Type B pancreatic cell (in vitro differentiated cells): ENCODE results near the gene CPB1. TPM values are rescaled to one million over a fixed set of nuclear protein-coding genes. Genes with fewer than 3 reads are reported as not detected.

Experiments
- DNase-seq: peaks from one replicate; pipeline ENCODE4 v3.0.0; 2021; ENCODE audit warnings: mixed read lengths; ENCODE audit not compliant: unreplicated experiment; ENCODE audit errors: extremely low spot score
- H3K27ac Mint-ChIP-seq: 2 replicates; pipeline ENCODE4 v1.8.0; 2021; ENCODE audit warnings: mild to moderate bottlenecking, mixed read lengths
- H3K27me3 Mint-ChIP-seq: 2 replicates; pipeline ENCODE4 v1.8.0; 2021; ENCODE audit warnings: mixed read lengths
- H3K36me3 Mint-ChIP-seq: 2 replicates; pipeline ENCODE4 v1.8.0; 2021; ENCODE audit warnings: mixed read lengths
- H3K4me1 Mint-ChIP-seq: one replicate; pipeline ENCODE4 v1.8.0; 2021; ENCODE audit warnings: mixed read lengths; ENCODE audit not compliant: unreplicated experiment
- H3K4me3 Mint-ChIP-seq: 2 replicates; pipeline ENCODE4 v1.8.0; 2021; ENCODE audit warnings: mild to moderate bottlenecking, mixed read lengths
- H3K9me3 Mint-ChIP-seq: 2 replicates; pipeline ENCODE4 v1.8.0; 2021; ENCODE audit warnings: mixed read lengths
- CTCF ChIP-seq: fragments of 200-600 bp; sonication (generic); conservative IDR thresholded peaks from 2 replicates; pipeline ENCODE4 v1.5.0; 2021; ENCODE audit warnings: antibody characterized with exemption, mild to moderate bottlenecking
- total RNA-seq: library from RNA; stranded (reverse); gene quantifications from 2 replicates; pipeline ENCODE4 v1.2.1, GENCODE V29; 2021; ENCODE audit warnings: low replicate concordance

Gene CPB1
- total RNA-seq, 1 donor from 2014 or later, result 0.56 TPM

DNA sequence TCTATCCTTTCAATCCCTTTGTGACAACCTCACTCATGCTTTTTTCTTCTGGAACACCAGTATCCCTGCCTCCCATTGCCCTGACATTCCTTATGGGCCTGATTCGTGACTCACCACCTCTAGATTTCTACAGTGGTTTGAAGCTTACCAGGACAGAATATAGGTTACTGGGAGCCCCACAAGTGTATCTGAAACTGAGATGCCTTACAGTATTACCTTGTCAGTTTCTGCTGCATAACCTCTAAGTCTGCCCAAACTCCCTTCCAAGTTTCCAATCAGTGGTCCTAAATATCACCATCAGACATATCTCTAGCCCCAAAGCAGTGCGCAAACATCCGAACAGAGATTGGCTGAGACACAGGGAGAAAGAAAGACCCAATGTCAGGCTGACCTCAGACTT is 5.6 kb downstream of the CPB1 start:
- no peak overlapping the region for H3K27ac Mint-ChIP-seq
- H3K27me3 Mint-ChIP-seq, result peaks cover 22% of the 10 kb centered on the region
- no peaks in the 10 kb centered on the region for H3K9me3 Mint-ChIP-seq
- no peaks in the 10 kb centered on the region for H3K36me3 Mint-ChIP-seq
- no peak for TF ChIP-seq CTCF
- peaks cover 19% of the 10 kb centered on the region for H3K4me1 Mint-ChIP-seq
- no peak overlapping the region for H3K4me3 Mint-ChIP-seq
- DNase-seq, result no peak

DNA sequence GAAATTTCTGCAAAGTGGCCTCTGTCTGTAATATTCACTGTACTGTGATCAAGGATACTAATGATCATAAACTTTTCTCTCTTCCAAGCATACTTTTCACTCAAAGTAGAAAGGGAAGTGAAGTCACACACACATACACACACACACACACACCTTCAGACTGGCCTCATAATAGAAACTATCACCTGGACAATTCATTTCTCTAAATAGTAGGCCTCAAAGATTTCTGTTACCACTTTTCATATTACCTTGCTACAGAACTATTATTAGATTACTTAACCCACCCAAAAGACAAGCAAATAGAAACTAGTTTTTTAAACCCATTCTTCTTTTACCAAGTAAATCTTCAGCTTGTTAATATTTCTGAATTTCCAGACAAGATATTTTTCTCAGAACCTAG is 12.2 kb downstream of the CPB1 start:
- Mint-ChIP-seq H3K27ac (no peak overlapping the region), H3K4me3 (no peak overlapping the region), H3K27me3 (peaks cover 5% of the 10 kb centered on the region), H3K4me1 (no peaks in the 10 kb centered on the region), H3K36me3 (no peaks in the 10 kb centered on the region), H3K9me3 (no peaks in the 10 kb centered on the region)
- TF ChIP-seq CTCF, result no peak
- DNase-seq, result no peak

GRCh38 chr3:148840451-148840850 is 12.8 kb downstream of the CPB1 start:
- no peak for TF ChIP-seq CTCF
- Mint-ChIP-seq H3K9me3 (no peaks in the 10 kb centered on the region), H3K36me3 (no peaks in the 10 kb centered on the region), H3K4me3 (no peak overlapping the region), H3K27me3 (no peaks in the 10 kb centered on the region), H3K4me1 (no peaks in the 10 kb centered on the region), H3K27ac (no peak overlapping the region)
- no peak for DNase-seq

GRCh38 chr3:148845756-148846395 is 18.3 kb downstream of the CPB1 start:
- H3K36me3 Mint-ChIP-seq, result no peaks in the 10 kb centered on the region
- no peak for DNase-seq
- H3K4me3 Mint-ChIP-seq, result no peak overlapping the region
- H3K9me3 Mint-ChIP-seq, result no peaks in the 10 kb centered on the region
- H3K27me3 Mint-ChIP-seq, result no peaks in the 10 kb centered on the region
- H3K27ac Mint-ChIP-seq, result no peak overlapping the region
- H3K4me1 Mint-ChIP-seq, result no peaks in the 10 kb centered on the region
- no peak for TF ChIP-seq CTCF

GRCh38 chr3:148847351-148847750 is 19.7 kb downstream of the CPB1 start:
- Mint-ChIP-seq H3K36me3 (no peaks in the 10 kb centered on the region), H3K27me3 (peaks cover 4% of the 10 kb centered on the region), H3K27ac (no peak overlapping the region), H3K4me3 (no peak overlapping the region), H3K4me1 (no peaks in the 10 kb centered on the region), H3K9me3 (no peaks in the 10 kb centered on the region)
- no peak for DNase-seq
- no peak for TF ChIP-seq CTCF

- H3K36me3 Mint-ChIP-seq, result no peaks in the 10 kb centered on the region
- no peak overlapping the region for H3K4me3 Mint-ChIP-seq
- no peak overlapping the region for H3K27ac Mint-ChIP-seq
- H3K9me3 Mint-ChIP-seq, result no peaks in the 10 kb centered on the region
- TF ChIP-seq CTCF, result no peak
- H3K27me3 Mint-ChIP-seq, result peaks cover 8% of the 10 kb centered on the region
- DNase-seq, result no peak
- no peaks in the 10 kb centered on the region for H3K4me1 Mint-ChIP-seq
Measured at GRCh38 chr3:148848410-148848809, 20.8 kb downstream of the CPB1 start.
